Activated T-cell treated with anti-CD3 and anti-CD28 coated beads, Interleukin-2, amount 50 U/mL, for 1 hour (primary cell): ENCODE results near the gene ITGAX.
"Not testable (repeated sequence)": the region's sequence is repeated elsewhere in the genome, so short reads cannot be mapped to it uniquely, and the experiment has no call there.

Experiments used
- DNase-seq: peaks from one replicate; pipeline ENCODE4 v3.0.0-alpha.2; 2020

The ITGAX gene

GRCh38 chr16:31354394-31355291 is at the start of gene ITGAX:
Gene ITGAX, plus strand, starts transcription at chr16:31355176. Its CDS starts 79 bp downstream, at chr16:31355255.
- DNase-seq = peak; percentile 32

GRCh38 chr16:31305219-31305618 is 49.8 kb upstream of the ITGAX start:
- DNase-seq = no peak

GRCh38 chr16:31308381-31308780 is 46.6 kb upstream of the ITGAX start:
- not testable (repeated sequence) for DNase-seq

- no peak for DNase-seq
Measured at GRCh38 chr16:31322500-31322899, 32.5 kb upstream of the ITGAX start.

- DNase-seq = no peak
Measured at GRCh38 chr16:31323959-31324629, 30.9 kb upstream of the ITGAX start.

GRCh38 chr16:31325171-31325570 is 29.8 kb upstream of the ITGAX start:
- no peak for DNase-seq

GRCh38 chr16:31327646-31328225 is 27.2 kb upstream of the ITGAX start:
- no peak for DNase-seq

- DNase-seq = no peak
Measured at GRCh38 chr16:31328322-31329052, 26.5 kb upstream of the ITGAX start.

- DNase-seq = no peak
Measured at GRCh38 chr16:31329671-31330552, 25.1 kb upstream of the ITGAX start.

- no peak for DNase-seq
Measured at GRCh38 chr16:31330553-31330890, 24.5 kb upstream of the ITGAX start.

- DNase-seq = no peak
Measured at GRCh38 chr16:31331141-31331764, 23.7 kb upstream of the ITGAX start.

GRCh38 chr16:31331807-31332301 is 23.1 kb upstream of the ITGAX start:
- no peak for DNase-seq

- no peak for DNase-seq
Measured at GRCh38 chr16:31332544-31332943, 22.4 kb upstream of the ITGAX start.

- no peak for DNase-seq
Measured at GRCh38 chr16:31333686-31334649, 21.0 kb upstream of the ITGAX start.

- DNase-seq = no peak
Measured at GRCh38 chr16:31334934-31335333, 20.0 kb upstream of the ITGAX start.

- DNase-seq = no peak
Measured at GRCh38 chr16:31335431-31335830, 19.5 kb upstream of the ITGAX start.

- not testable (repeated sequence) for DNase-seq
Measured at GRCh38 chr16:31338166-31338685, 16.8 kb upstream of the ITGAX start.

- no peak for DNase-seq
Measured at GRCh38 chr16:31344712-31345111, 10.3 kb upstream of the ITGAX start.

- no peak for DNase-seq
Measured at GRCh38 chr16:31347445-31347844, 7.5 kb upstream of the ITGAX start.

- no peak for DNase-seq
Measured at GRCh38 chr16:31348579-31348978, 6.4 kb upstream of the ITGAX start.
